HL-60 (cell line): Measurements from ENCODE around the gene BRD8.

Experiments used
- DNase-seq, 2 experiments: peaks; one replicate each; pipeline ENCODE4 v3.0.0-alpha.2; 2010 to 2020; ENCODE audit warnings: low read depth in 1 of 2, low spot score in 1 of 2
- H3K27ac ChIP-seq: fragments of 250-450 bp; sonication (Bioruptor Pico); replicated peaks from 2 replicates; pipeline ENCODE4 v1.5.1; 2020; ENCODE audit warnings: mild to moderate bottlenecking, moderate library complexity
- H3K27me3 ChIP-seq: fragments of 250-450 bp; sonication (Bioruptor Pico); 2 replicates; pipeline ENCODE4 v1.5.1; 2021; ENCODE audit warnings: mild to moderate bottlenecking, moderate library complexity; ENCODE audit not compliant: insufficient read depth, poor library complexity, severe bottlenecking
- H3K4me3 ChIP-seq: replicated peaks from 2 replicates; pipeline ENCODE4 v1.5.1; 2011; ENCODE audit warnings: mild to moderate bottlenecking, control low read depth, low read length; ENCODE audit not compliant: insufficient read depth
- GABPA ChIP-seq: IDR thresholded peaks from 2 replicates; pipeline ENCODE4 v1.6.1; 2012; ENCODE audit warnings: low read depth
- POLR2AphosphoS5 ChIP-seq: IDR thresholded peaks from 2 replicates; pipeline ENCODE4 v1.6.1; 2012; ENCODE audit warnings: low read depth
- REST ChIP-seq: IDR thresholded peaks from 2 replicates; pipeline ENCODE4 v1.6.1; 2012; ENCODE audit warnings: low read depth; ENCODE audit not compliant: insufficient replicate concordance
- SPI1 ChIP-seq: IDR thresholded peaks from 2 replicates; pipeline ENCODE4 v1.6.1; 2012; ENCODE audit warnings: low read depth, mild to moderate bottlenecking, borderline replicate concordance
- TF ChIP-seq, protein P1 (sequence below): IDR thresholded peaks from one replicate; pipeline ENCODE4 v1.5.1; 2011; ENCODE audit warnings: low read length, control low read depth, inconsistent platforms; ENCODE audit not compliant: insufficient read depth

The BRD8 gene

DNA sequence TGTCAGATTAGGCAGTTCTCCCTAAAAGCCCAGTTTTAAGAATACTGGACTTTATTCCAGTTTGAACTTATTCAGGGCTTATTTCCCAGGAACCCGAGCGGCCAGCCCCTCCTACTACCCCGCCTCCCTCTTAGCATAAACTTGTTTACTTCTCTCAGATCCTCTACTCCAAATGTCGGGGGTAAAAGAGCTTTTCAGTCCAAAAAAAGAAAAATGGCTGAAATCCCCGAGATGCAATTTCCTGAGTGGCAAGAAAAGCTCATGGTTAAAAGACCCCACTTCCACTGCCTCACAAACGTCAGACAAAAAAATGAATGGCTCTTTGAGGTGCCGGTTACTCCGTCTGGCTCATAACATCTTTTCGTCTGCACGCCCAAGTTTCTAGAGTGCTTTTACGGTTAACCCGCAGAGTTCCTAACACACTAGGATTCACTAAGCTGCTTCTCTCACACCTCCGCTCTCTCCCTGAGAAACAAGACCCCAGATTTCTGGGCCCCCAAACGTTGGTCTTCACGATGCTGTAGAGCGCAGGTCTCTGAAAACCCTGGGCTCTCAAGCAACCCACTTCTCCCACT is 402 bp downstream of the BRD8 start:
- no peak for DNase-seq
- Histone ChIP-seq H3K27ac (peak overlapping the region; percentile 92), H3K4me3 (peak overlapping the region; percentile 78), H3K27me3 (no peaks in the 10 kb centered on the region)
- TF ChIP-seq GABPA (no peak), REST (no peak), SPI1 (no peak), POLR2AphosphoS5 (no peak)
- TF ChIP-seq, protein P1, sequence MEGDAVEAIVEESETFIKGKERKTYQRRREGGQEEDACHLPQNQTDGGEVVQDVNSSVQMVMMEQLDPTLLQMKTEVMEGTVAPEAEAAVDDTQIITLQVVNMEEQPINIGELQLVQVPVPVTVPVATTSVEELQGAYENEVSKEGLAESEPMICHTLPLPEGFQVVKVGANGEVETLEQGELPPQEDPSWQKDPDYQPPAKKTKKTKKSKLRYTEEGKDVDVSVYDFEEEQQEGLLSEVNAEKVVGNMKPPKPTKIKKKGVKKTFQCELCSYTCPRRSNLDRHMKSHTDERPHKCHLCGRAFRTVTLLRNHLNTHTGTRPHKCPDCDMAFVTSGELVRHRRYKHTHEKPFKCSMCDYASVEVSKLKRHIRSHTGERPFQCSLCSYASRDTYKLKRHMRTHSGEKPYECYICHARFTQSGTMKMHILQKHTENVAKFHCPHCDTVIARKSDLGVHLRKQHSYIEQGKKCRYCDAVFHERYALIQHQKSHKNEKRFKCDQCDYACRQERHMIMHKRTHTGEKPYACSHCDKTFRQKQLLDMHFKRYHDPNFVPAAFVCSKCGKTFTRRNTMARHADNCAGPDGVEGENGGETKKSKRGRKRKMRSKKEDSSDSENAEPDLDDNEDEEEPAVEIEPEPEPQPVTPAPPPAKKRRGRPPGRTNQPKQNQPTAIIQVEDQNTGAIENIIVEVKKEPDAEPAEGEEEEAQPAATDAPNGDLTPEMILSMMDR: no peak

GRCh38 chr5:138170299-138170698 is 8.1 kb downstream of the BRD8 start:
- Histone ChIP-seq H3K4me3 (no peak overlapping the region), H3K27ac (no peak overlapping the region), H3K27me3 (no peaks in the 10 kb centered on the region)
- DNase-seq: no peak
- no peak for TF ChIP-seq POLR2AphosphoS5
- TF ChIP-seq, protein P1: no peak
- no peak for TF ChIP-seq SPI1
- no peak for TF ChIP-seq GABPA
- TF ChIP-seq REST: no peak

DNA sequence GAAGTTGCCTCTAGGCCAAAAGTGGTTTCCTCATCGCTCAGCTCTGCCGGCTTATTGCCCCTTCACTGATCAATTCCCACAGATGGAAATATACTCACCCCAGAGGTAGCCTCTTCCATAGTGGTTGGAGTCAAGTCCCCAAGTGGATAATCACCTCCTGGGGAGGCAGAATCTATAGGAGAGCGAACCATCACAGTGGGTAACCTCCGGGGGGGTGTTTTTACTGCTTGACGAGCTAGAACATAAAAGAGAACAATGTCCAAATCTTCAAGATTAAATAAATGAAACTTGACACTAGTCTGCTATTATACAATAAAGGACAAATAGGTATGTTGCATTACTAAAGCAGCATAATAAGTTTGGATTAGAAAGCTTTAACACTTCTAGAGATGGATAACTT is 9.3 kb downstream of the BRD8 start:
- H3K4me3 ChIP-seq: no peak overlapping the region
- TF ChIP-seq POLR2AphosphoS5 (no peak), SPI1 (no peak), REST (no peak), GABPA (no peak)
- TF ChIP-seq, protein P1: no peak
- no peaks in the 10 kb centered on the region for H3K27me3 ChIP-seq
- H3K27ac ChIP-seq: no peak overlapping the region
- DNase-seq: no peak
